ENCODE data around the gene WDR33.

Gene WDR33

DNA sequence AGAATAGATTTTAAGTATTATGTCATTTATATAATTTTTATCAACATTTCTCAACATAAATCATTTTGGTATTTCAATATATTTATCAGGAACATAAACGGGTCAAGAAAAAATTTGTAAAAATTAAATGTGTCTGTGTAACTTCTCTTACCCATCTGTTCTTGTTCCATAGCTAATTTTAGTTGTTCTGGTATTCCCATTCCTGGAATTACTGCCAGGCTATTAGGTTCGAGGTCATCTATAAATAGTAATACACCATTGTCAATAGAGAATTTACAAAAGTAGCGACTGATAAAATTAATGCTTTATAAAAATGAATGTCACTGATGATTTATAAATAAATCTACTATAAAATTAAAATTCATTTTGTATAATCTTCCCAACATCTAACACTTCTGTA is 88.2 kb downstream of the WDR33 start:
- Histone ChIP-seq H3K4me3 (replicated peaks; ENCODE audit: low read depth, low read length) (no peak overlapping the region), H3K36me3 (ENCODE audit: control insufficient read depth, insufficient read depth, low read length) (peaks cover 15% of the 10 kb centered on the region)

DNA sequence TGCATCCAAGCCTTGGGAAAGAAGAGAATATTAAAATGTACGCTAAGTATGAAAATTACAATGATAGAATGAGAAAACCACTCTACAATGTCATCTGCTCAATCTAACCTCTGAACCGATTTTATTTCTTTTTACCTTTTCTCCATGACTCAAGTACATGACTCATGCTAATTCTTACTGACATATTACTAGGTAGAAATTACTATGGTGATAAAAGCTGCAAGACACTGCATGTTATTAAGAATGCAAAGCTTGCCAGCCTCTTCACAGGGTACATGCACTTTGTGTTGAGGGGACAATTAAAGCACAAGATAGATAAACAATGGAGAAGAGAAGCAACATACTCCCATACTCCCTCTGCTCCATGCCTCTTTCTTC is 89.0 kb downstream of the WDR33 start:
- no peak for DNase-seq (ENCODE audit: extremely low read depth, insufficient read length)
- TF ChIP-seq, protein P1, sequence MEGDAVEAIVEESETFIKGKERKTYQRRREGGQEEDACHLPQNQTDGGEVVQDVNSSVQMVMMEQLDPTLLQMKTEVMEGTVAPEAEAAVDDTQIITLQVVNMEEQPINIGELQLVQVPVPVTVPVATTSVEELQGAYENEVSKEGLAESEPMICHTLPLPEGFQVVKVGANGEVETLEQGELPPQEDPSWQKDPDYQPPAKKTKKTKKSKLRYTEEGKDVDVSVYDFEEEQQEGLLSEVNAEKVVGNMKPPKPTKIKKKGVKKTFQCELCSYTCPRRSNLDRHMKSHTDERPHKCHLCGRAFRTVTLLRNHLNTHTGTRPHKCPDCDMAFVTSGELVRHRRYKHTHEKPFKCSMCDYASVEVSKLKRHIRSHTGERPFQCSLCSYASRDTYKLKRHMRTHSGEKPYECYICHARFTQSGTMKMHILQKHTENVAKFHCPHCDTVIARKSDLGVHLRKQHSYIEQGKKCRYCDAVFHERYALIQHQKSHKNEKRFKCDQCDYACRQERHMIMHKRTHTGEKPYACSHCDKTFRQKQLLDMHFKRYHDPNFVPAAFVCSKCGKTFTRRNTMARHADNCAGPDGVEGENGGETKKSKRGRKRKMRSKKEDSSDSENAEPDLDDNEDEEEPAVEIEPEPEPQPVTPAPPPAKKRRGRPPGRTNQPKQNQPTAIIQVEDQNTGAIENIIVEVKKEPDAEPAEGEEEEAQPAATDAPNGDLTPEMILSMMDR (IDR thresholded peaks at IDR 0.05; ENCODE audit: insufficient read depth, low read length, poor library complexity, severe bottlenecking): no peak
- no peaks in the 10 kb centered on the region for H3K27me3 ChIP-seq (replicated peaks; ENCODE audit: control insufficient read depth, insufficient read depth, low read length)
- H3K4me3 ChIP-seq (replicated peaks; ENCODE audit: low read depth, low read length): no peak overlapping the region
- peaks cover 15% of the 10 kb centered on the region for H3K36me3 ChIP-seq (ENCODE audit: control insufficient read depth, insufficient read depth, low read length)

More for the DNA sequence above, 88.2 kb downstream of the WDR33 start:
- TF ChIP-seq, protein P1 (IDR thresholded peaks at IDR 0.05; ENCODE audit: insufficient read depth, low read length, poor library complexity, severe bottlenecking): no peak
- DNase-seq (ENCODE audit: extremely low read depth, insufficient read length): no peak
- H3K27me3 ChIP-seq (replicated peaks; ENCODE audit: control insufficient read depth, insufficient read depth, low read length): no peaks in the 10 kb centered on the region

DNA sequence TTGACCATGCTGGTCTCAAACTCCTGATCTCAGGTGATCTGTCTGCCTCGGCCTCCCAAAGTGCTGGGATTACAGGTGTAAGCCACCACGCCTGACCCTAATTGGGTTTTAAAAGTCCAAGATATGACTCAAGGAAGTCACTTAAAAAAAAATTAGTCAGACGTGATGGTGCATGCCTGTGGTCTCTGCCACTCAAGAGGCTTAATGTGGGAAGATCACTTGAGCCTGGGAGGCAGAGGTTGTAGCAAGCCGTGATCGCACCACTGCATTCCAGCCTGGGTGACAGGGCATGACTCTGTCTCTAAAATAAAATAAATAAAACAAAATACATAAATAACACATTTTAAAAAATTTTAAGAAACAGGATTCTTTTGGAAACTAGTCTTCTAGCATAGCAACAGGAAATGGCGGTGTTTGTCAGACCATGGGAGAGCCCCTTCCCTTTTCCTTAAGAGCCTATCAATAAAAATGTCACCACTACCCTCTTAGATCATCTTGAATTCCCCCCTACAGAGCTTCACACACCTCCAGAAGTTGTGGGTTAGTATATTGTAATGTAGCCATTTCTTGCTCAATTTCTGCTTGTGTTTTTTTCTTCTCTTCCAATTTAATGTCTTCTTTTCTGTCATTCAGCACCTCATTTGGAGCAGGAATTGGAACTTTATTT is 89.5 kb downstream of the WDR33 start:
- no peak for DNase-seq (ENCODE audit: extremely low read depth, insufficient read length)
- Histone ChIP-seq H3K27me3 (replicated peaks; ENCODE audit: control insufficient read depth, insufficient read depth, low read length) (no peaks in the 10 kb centered on the region), H3K36me3 (ENCODE audit: control insufficient read depth, insufficient read depth, low read length) (peaks cover 18% of the 10 kb centered on the region), H3K4me3 (replicated peaks; ENCODE audit: low read depth, low read length) (no peak overlapping the region)
- TF ChIP-seq, protein P1 (IDR thresholded peaks at IDR 0.05; ENCODE audit: insufficient read depth, low read length, poor library complexity, severe bottlenecking): no peak

DNA sequence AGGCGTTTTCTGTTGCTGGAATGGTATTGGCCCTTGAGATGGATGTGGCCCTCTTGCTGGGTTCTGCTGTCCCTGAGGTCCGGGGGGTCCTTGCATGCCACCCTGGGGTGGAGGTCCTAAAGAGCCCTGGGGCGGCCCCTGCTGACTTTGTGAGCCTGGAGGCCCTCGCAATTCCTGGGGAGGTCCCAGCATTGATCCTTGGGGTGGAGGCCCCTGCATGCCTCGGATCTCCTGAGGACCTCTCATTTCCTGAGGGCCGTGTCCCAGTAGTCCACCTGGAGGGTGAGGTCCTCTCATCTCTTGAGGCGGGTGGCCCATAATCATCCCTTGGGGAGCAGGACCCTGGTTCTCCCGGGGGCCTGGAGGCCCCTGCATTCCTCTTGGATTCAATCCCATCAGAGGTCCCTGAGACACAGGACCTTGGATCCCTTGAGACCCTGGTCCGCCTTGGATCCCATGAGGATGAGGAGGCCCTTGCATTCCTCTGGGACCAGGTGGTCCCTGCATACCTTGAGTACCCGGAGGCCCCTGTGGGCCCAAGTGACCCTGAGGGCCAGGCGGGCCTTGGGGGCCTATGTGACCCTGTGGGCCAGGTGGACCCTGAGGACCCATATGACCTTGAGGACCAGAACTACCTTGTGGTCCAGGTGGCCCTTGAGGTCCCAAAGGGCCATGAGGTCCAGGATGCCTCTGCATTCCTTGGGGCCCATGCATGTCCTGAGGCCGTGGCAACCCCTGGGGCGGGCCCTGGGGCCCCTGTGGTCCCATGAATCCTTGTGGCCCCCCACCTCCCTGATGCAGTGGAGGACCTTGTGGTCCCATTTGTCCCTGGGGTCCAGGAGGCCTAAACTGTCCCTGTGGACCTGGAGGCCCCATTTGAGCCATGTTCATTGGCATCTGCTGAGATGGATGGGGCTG is 91.4 kb downstream of the WDR33 start:
- no peak for DNase-seq (ENCODE audit: extremely low read depth, insufficient read length)
- no peak overlapping the region for H3K4me3 ChIP-seq (replicated peaks; ENCODE audit: low read depth, low read length)
- H3K27me3 ChIP-seq (replicated peaks; ENCODE audit: control insufficient read depth, insufficient read depth, low read length): no peaks in the 10 kb centered on the region
- TF ChIP-seq, protein P1 (IDR thresholded peaks at IDR 0.05; ENCODE audit: insufficient read depth, low read length, poor library complexity, severe bottlenecking): no peak
- H3K36me3 ChIP-seq (ENCODE audit: control insufficient read depth, insufficient read depth, low read length): peaks cover 20% of the 10 kb centered on the region

DNA sequence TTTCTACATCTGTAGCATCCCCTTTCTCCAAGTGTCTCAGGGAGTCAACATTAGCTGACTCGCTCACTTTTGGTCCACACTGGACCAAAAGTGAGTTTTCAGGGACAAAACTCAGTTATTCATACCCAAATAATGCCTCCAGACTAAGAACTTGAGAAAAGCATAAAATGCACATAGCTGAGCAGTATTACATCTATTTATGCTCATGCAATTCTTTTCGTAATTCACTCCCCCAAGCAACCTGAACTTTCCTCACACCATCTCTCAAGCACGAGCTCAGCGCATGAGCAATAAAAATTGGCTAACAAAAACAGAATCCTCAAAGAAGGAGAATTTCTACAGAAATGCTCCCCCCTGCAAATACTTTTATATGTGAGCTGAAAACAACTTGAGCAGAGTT is 92.7 kb downstream of the WDR33 start:
- TF ChIP-seq, protein P1 (IDR thresholded peaks at IDR 0.05; ENCODE audit: insufficient read depth, low read length, poor library complexity, severe bottlenecking): no peak
- H3K36me3 ChIP-seq (ENCODE audit: control insufficient read depth, insufficient read depth, low read length): peaks cover 19% of the 10 kb centered on the region

More for the DNA sequence above, 92.7 kb downstream of the WDR33 start:
- H3K27me3 ChIP-seq (replicated peaks; ENCODE audit: control insufficient read depth, insufficient read depth, low read length): no peaks in the 10 kb centered on the region
- DNase-seq (ENCODE audit: extremely low read depth, insufficient read length): no peak
- H3K4me3 ChIP-seq (replicated peaks; ENCODE audit: low read depth, low read length): no peak overlapping the region
